Lower leg skin (tissue), 3 donors: ENCODE data around the gene NFE2L2.

ENCODE experiments used
- POLR2A ChIP-seq, 2 donors: fragments of 450-650 bp; IDR thresholded peaks; one replicate each; pipeline ENCODE4 v1.6.1; 2016 to 2017; ENCODE audit warnings: antibody characterized with exemption in 2 of 2, mild to moderate bottlenecking in 1 of 2, moderate library complexity in 1 of 2
- TF ChIP-seq, protein P1 (sequence below), 3 donors: fragments of 450-650 bp; IDR thresholded peaks; one replicate each; pipeline ENCODE4 v1.5.1; 2016; ENCODE audit warnings: antibody characterized with exemption in 3 of 3, mild to moderate bottlenecking in 3 of 3, moderate library complexity in 2 of 3

DNA sequence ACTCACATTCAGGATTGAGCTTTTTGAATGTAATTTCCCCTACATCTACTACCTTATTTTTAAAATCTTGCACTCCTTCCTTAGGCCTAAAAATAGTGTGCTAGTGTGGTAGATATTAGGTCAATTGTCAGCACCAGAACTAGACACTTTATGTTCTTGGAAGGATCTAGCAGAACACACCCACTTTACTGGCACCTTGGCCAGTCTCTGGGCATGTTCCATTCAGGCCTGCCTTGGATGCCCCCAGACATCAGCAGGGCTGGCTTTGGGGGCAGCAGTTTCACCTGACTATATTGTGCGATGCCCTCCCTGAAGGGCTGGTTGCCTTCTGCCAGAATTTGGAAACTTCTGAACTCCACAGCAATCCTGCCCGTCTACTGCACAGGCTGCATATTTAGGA, 15.3 kb upstream of the NFE2L2 start:
- TF ChIP-seq, protein P1, sequence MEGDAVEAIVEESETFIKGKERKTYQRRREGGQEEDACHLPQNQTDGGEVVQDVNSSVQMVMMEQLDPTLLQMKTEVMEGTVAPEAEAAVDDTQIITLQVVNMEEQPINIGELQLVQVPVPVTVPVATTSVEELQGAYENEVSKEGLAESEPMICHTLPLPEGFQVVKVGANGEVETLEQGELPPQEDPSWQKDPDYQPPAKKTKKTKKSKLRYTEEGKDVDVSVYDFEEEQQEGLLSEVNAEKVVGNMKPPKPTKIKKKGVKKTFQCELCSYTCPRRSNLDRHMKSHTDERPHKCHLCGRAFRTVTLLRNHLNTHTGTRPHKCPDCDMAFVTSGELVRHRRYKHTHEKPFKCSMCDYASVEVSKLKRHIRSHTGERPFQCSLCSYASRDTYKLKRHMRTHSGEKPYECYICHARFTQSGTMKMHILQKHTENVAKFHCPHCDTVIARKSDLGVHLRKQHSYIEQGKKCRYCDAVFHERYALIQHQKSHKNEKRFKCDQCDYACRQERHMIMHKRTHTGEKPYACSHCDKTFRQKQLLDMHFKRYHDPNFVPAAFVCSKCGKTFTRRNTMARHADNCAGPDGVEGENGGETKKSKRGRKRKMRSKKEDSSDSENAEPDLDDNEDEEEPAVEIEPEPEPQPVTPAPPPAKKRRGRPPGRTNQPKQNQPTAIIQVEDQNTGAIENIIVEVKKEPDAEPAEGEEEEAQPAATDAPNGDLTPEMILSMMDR (IDR thresholded peaks at IDR 0.05): no peak
- no peak for TF ChIP-seq POLR2A (IDR thresholded peaks at IDR 0.05)
